GM12873 (cell line): ENCODE data around the gene AHI1.

ENCODE experiments used
- TF ChIP-seq, protein P1 (sequence below): IDR thresholded peaks from 2 replicates; pipeline ENCODE4 v1.5.1; 2012; ENCODE audit warnings: low read depth, mild to moderate bottlenecking, moderate library complexity, low read length, control low read depth; ENCODE audit not compliant: insufficient read depth; ENCODE audit errors: missing control alignments

The AHI1 gene

DNA sequence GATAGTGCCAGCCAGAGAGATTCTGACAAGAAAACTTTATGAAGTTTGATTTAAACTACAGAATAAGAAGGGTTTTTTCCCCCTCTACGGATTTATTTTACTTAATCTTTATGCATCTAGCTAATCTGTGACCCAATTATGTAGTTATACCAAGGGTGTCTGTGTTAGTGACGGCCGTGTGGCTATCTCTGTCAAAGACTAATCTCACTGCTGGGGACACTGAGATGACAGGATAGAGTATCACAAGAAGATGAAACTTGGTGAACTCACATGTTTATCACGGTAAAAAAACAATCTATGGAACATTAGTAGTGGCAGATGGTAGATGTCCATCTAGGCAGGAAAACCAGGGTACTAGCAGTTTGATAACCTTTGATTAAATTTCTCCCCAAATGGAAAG lies 149.7 kb downstream of the AHI1 start:
- TF ChIP-seq, protein P1, sequence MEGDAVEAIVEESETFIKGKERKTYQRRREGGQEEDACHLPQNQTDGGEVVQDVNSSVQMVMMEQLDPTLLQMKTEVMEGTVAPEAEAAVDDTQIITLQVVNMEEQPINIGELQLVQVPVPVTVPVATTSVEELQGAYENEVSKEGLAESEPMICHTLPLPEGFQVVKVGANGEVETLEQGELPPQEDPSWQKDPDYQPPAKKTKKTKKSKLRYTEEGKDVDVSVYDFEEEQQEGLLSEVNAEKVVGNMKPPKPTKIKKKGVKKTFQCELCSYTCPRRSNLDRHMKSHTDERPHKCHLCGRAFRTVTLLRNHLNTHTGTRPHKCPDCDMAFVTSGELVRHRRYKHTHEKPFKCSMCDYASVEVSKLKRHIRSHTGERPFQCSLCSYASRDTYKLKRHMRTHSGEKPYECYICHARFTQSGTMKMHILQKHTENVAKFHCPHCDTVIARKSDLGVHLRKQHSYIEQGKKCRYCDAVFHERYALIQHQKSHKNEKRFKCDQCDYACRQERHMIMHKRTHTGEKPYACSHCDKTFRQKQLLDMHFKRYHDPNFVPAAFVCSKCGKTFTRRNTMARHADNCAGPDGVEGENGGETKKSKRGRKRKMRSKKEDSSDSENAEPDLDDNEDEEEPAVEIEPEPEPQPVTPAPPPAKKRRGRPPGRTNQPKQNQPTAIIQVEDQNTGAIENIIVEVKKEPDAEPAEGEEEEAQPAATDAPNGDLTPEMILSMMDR = no peak

DNA sequence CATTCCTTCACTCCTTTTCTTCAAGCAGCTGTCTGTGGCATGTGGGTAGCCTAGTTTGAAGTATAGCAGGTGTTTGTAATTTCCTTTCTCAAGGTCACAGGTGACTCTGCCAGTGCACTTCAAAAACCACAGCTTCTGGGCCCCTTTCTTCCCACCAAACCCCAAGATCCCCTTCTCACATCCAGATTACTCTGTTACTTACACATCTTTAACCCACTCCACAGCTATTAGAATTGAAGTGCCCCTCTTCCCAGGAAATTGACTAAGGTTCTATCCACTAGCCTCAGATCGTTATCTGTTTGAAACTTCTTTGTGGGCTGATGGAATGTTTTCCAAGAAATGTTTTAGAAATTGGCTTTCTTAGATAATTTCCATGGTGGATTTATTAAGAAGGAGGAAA lies 150.8 kb downstream of the AHI1 start:
- TF ChIP-seq, protein P1 = no peak

DNA sequence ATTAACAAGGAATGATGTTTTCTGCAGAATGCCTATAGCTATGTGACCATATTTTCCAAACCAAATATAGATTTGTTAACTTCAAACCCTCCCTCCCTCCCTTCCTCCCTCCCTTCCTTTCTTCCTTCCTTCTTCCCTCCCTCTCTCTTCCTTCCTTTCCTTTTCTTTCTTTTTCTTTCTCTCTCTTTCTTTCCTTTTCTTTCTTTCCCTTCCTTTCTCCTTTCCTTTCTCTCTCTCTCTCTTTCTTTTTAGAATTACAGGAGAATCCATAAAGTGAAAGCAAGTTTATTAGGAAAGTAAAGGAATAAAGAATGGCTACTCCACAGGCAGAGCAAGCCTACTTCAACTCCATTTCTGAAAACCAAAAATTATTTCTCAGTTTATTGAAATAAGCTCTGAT lies 153.0 kb downstream of the AHI1 start:
- TF ChIP-seq, protein P1 = no peak

DNA sequence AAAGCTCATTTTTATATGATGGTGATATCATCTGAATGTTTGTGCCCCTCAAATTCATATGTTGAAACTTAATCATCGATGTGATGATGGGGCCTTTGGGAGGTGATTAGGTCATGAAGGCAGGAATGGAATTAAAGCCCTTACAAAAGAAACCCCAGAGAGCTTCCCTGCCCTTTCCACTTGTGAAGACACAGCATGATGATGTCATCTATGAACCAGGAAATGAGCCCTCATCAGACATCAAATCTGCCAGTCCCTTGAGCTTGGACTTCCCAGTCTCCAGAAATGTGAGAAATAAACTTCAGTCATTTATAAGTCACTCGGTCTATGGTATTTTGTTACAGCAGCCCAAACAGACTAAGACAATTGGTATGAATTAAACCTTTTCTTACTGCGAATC lies 163.4 kb downstream of the AHI1 start:
- TF ChIP-seq, protein P1 = no peak

DNA sequence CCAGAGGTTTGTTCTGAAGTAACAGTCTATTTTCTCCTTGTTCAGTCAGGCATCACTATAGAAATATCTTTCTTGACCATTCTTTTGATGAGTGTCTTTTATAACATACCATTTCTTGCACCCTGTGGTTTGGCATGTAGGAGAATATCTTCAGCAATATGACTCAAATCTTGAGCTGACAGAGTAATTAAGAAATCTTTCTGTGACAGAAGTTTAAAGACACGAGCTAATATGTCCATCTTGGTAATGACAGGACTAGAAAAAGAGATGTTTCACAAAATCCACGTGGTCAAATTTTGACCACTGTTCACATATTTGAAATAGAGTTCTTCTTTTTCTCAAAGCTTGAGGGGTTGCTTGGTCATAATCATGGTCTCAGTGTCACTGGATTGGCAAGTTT lies 166.5 kb downstream of the AHI1 start:
- TF ChIP-seq, protein P1 = no peak

DNA sequence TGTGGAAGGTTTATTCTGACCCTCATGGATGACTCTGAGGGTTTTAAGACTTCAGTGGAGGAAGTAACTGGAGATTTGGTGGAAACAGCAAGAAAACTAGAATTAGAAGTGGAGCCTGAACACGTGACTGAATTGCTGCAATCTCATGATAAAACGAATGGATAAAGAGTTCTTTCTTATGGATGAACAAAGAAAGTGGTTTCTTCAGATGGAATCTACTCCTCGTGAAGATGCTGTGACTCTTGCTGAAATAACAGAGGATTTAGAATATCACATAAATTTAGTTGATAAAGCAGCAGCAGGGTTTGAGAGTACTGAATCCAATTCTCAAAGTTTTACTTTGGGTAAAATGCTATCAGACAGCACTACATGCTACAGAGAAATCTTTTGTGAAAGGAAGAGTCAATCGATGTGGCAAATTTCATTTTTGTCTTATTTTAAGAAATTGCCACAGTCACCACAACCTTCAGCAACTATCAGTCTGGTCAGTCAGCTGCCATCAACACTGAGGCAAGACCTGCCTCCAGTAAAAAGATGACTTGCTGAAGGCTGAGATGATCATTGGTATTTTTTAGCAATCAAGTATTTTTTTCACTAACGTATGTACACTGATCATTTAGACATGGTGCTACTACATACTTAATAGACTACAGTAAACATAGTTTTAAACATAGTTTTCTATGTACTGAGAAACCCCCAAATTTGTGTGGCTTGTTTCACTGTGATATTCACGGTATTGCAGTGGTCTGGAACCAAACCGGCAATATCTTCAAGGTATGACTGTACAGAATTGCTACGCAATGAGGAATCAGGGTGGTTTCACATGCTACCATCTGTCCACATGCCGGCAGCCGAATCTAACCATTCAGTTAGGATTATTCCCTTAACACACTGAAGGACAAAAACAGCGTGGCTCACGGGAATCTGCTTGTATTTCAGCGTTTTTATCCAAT lies 167.4 kb downstream of the AHI1 start:
- TF ChIP-seq, protein P1 = no peak

DNA sequence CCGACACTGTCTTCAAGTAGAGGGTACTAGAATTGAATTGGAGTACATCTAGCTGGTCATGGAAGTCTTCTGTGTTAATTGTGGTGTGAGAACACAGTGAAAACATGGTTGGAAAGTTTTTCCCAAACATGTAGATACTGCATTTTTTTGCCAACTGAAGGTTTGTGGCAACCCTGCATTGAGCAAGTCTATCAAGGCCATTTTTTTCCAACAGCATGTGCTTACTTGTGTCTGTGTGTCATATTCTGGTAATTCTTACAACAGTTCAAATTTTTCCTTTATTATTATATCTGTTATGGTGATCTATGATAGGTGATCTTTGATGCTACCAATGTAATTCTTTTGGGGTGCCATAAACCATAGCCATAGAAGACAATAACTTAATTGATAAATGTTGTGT lies 169.4 kb downstream of the AHI1 start:
- TF ChIP-seq, protein P1 = no peak
